Measurements from ENCODE around the gene TLR5.
"Not testable (repeated sequence)": the region's sequence is repeated elsewhere in the genome, so short reads cannot be mapped to it uniquely, and the experiment has no call there.

TLR5 gene, protein sequence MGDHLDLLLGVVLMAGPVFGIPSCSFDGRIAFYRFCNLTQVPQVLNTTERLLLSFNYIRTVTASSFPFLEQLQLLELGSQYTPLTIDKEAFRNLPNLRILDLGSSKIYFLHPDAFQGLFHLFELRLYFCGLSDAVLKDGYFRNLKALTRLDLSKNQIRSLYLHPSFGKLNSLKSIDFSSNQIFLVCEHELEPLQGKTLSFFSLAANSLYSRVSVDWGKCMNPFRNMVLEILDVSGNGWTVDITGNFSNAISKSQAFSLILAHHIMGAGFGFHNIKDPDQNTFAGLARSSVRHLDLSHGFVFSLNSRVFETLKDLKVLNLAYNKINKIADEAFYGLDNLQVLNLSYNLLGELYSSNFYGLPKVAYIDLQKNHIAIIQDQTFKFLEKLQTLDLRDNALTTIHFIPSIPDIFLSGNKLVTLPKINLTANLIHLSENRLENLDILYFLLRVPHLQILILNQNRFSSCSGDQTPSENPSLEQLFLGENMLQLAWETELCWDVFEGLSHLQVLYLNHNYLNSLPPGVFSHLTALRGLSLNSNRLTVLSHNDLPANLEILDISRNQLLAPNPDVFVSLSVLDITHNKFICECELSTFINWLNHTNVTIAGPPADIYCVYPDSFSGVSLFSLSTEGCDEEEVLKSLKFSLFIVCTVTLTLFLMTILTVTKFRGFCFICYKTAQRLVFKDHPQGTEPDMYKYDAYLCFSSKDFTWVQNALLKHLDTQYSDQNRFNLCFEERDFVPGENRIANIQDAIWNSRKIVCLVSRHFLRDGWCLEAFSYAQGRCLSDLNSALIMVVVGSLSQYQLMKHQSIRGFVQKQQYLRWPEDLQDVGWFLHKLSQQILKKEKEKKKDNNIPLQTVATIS

DNA sequence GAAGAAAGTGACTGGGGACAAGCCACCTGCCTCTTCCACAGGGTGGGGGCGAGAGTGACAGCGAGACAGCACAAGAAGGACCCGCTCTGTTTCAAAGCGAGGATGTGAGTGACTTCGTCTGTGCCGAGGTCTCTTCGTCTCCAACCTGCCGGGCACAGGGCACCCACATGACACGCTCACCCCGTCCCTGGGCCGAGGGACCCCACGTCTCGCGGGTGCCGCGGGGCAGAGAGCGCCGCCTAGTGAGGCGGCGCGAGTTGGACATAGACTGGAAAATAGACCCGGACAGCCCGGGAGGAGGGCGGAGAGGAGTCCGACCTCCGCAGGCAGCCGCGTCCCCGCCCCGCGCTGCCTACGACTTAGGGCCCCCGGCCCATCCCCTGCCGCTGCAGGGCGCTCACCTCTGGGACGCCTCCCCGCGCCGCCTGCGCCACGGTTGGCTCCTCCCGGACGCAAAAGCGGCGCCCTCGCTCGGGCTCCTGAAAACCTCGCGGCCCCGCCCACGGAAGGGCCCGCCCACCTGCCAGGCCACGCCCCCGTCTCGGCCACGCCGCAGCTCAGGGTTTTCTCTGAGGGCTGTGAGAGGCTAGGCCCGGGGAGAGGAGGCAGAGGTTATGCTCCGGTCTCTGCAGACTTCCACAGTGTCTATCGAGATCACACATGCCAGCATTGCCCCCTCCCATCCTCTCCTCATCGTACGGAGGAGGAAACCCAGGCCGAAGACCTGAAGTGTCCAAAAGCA, at the start of gene TLR5:
TSS of gene TLR5 (minus strand) at position 454 of the 742 bp plus-strand sequence. CDS start 30,217 bp downstream, outside the sequence.
- DNase-seq, result peak; percentile 77

DNA sequence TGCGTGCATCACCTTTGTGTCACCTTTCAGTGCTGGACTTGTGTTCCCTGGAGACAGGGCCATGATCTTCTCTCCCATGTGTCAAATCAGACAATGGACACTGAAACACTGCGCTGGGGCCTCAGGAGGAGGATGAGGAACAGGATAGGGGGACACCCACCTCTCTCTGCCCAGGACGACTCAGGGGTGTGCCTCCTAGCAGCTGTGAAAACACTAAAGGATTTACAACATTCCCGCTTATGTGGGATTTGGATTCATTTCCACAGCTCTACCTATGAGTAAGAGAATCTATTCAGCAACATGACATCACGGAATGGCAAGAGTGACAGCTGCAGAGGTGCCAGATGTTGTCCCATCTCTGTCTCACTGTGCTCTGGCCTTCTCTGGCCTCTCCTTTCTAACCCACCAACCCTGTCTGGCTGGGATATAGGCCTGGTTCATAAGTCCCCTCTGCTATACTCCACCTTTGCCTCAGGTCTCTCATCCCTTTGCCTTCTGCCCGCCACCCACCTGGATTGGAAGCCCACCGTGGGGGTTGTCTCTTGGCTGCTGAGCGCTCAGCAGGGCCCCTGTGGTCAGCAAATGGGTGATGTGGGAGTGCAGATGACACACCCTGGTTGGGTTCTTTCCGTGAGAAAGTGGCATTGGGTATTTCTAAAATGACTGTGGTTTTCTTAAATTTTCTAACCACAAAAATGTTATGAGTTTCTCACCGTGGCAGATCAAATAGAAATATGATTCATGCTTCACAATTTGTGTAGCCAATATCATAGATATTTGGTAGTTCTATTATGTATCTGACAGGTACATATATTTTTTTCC, 47.1 kb upstream of the TLR5 start:
- DNase-seq, result no peak

DNA sequence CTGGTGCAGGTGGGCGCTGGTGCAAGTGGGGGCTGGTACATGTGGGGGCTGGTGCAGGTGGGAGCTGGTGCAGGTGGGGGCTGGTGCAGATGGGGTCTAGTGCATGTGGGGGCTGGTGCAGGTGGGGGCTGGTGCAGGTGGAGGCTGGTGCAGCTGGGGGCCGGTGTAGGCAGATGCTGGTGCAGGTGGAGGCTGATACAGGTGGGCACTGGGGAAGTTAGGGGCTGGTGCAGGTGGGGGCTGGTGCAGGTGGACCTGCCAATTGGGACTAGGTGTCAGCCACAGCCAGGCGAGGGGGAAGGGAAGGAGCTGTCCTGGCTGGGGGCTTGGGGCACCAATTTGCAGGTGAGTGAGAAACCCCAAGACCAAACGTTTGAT, 46.5 kb upstream of the TLR5 start:
- no peak for DNase-seq

DNA sequence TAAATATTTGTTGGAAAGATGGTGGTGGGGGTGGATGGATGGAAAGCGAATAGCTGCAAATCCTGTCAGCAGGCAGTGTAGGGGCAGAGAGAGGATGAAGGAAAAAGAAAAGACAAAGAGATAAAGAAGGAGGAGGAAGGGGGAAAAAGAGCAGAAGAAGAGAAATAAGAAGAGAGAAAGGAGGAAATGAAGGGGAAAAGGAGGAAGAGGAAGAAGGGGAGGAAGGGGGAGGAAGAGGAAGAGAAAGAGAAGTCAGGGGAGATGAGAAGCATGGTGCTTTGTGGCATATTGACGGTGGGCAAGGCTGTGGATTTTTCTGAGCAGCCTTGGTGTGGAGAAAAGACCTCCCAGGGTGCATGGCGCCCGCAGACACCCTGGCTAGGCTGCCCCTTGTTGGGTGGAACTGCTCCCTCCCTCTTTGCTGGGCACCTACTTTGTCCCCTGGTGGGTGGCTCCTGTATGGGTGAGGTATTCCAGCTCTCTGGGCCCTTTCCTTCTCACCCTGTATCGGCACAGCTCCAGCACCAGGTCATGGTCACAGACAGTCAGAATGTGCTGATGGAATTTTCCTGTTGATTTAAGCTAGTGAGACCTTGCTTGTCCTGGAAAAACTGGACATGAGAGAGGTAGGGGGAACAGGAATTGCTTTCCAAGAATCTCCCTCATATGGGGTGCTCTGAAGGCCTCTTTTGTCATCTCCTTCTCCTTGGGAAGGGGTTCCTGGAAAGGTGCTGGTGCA, 45.7 kb upstream of the TLR5 start:
- DNase-seq, result no peak

DNA sequence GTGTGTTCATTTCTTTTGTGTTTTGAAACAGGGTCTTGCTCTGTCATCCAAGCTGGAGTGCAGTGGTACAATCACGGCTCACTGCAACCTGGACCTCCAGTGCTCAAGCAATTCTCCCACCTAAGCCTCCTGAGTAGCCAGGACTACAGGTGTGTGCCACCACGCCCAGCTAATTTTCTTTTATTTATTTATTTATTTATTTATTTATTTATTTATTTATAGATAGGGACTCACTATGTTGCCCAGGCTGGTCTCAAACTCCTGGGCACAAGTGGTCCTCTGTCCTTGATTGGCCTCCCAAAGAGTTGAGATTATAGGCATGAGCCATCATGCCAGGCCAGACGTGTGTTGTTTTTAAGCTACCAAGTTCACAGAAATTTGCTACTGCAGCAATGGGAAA, 43.8 kb upstream of the TLR5 start:
- no peak for DNase-seq

DNA sequence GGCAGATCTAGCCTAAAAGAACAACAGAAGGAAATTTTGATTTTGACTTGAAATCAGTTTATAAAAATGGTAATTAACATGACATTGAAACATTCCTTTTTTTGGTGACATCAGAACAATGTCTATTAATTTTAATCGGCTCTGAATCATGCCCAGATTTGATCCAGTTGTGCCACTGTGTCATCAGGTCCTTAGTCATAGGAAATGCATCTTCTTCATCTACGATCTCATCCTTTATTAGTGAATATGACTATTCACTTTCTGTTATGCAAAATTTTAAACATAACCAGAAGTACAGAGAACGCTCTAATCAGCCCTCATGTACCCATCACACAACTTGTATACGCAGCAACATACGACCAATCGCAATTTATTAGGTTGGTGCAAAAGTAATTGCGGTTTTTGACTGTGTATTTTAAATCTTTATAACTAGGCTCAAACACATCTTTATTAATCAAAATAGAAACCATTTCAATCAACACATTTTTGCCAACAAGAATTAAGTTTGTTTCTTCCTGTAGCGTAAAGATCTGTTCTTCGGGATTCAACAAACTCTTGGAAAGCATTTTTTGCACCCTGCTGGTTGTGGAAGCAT, 40.3 kb upstream of the TLR5 start:
- no peak for DNase-seq

DNA sequence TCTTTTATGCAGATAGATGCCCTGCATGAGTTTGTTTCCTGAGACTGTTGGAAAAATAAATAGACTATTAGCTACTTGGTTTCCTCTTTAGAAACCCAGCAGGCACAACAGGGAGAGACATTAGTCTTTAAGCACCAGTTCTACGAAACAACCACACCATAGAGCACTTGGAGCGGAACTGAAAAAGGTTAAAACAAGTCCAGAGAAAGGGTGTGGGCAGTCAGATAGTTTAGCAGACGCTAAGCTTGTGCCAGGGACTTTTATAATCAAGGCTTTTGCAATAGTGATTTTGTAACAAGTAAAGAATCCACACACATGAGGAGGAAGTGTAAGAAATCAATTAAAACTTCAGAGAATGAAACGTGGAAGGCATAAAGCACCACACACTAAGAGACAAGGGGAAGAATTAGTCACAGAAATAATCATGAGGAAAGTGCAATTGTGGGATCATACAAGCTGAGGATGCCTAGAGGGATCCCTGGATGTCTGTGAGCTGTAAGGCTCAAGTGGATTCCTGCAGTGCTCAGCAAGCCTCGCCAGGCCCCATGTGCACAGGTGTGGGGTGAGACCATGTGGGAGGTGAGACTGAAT, 37.8 kb upstream of the TLR5 start:
- DNase-seq, result no peak

DNA sequence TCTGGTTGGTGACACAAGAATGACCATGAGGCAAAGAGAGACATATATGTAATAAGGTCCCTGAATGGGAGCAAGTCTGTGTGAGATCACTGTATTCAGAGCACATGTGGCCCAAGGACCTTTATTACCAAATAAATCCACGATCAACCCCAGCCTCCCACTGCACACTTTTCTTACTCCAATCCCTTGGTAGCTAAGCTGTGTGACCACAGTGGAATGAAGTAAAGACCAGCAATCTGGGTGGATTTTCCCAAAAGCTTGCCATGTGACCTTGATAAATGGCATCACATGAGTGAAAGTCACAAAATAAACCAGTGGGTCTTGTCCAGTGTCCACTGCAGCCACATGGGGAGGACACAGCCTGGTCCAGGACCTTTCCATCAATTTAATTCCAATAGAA, 36.7 kb upstream of the TLR5 start:
- DNase-seq, result no peak

DNA sequence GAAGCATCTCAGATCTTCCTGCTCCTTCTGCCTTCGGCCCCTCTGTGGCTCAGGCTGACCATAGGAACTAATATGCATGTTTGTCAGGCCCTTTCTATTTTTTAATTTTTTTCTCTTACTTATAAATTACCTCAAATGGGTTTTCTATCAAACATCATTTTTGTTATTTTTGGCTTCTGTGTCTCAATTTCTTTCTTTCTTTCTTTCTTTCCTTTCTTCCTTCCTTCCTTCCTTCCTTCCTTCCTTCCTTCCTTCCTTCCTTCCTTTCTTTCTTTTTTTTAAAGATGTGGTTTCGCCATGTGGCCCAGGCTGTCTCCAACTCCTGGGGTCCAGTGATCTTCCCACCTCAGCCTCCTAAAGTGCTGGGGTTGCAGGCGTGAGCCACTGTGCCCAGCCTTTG, 36.2 kb upstream of the TLR5 start:
- DNase-seq, result no peak

DNA sequence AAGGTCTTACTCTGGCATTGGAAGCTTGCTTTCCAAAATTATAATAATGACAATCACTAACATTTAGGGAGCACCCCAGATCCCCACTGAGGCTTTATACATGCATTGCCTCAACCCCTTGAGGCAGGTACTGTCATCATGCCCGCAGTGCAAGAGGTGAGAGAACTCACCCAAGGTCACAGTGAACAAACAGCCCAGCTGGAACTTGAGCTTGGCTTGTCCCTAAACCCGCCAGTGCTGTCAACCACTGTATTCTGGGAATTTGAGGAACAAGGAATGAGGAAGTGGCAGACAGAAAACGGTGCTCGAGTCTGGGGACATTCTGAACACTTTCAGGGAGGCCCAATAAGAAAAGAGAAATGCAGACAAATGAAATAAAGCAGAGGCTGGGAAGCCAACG, 34.6 kb upstream of the TLR5 start:
- no peak for DNase-seq

DNA sequence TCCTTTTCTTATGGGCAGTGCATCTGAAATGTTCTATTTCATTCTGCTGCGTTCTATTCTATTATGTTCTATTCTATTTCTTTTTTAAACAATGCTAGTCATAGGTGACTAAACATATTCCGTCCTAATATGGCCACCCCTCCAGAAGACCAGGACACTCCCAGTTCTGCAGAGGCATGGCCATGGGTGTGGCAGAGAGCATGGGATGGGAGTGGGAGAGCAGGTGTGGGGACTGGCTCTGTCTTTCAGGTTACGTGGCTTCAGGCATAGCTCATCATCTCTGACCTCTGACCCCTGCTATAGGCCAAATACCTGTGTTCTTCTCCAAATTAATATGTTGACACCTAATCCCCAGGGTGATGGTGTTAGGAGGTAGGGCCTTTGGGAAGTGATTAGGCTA, 33.4 kb upstream of the TLR5 start:
- DNase-seq, result no peak

DNA sequence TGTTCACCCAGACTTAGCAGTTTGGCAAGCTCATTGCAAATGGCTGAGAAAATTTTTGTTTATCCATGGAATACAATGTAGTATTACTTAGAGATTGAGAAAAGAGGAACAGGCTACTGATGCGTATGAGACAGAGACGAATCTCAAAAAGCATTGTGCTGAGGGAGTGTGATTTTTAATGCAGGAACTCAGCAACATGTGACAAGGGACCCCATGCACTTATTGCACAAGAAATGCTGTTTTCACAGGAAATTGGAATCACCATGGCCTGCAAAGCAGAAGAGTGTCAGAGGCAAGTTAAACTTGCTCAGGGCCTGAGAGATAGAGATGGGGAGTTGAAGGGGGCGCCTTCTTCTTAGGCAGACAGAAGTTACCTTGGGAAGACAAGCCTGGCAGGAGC, 32.6 kb upstream of the TLR5 start:
- no peak for DNase-seq

DNA sequence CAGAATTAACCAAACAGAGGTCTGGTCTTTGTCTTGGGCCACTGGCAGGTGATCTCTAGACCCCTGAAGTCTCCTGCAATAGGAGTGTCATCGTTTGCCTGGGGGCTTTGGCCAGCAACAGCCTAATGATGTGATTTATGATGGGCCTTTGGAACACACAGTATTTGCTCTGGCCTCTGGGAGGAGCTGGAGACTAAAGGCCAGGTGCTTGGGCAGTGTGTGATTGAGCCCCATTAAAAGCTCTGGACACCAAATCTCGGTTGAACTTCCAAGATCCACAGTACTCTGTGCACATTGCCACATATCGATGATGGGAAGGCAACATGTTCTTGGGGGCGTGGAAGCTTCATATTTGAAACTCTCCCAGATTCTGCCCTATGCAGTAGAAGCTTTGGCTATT, 32.0 kb upstream of the TLR5 start:
- DNase-seq, result no peak

DNA sequence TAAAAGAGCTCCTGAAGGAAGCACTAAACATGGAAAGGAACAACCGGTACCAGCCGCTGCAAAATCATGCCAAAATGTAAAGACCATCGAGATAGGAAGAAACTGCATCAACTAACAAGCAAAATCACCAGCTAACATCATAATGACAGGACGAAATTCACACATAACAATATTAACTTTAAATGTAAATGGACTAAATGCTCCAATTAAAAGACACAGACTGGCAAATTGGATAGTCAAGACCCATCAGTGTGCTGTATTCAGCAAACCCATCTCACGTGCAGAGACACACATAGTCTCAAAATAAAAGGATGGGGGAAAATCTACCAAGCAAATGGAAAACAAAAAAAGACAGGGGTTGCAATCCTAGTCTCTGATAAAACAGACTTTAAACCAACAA, 26.4 kb upstream of the TLR5 start:
- not testable (repeated sequence) for DNase-seq

DNA sequence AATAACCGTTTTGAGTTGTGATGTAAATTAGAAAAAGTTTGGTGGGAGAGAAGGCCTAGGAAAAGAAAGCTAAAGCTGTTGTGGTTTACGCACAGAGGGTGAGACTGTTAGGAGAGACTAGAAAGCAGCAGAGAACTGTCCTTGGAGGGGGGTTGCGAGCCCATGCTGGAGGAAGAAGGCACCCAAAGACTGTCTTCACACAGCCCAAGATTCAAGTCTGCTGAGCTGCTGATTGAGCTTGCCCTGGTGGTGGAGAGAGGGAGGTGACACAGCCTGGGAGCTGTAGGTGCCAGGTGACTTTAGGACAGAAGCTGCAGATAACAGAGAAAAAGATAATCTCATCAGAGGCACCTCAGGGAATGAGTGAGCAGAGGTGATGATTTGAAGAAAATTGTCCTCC, 18.3 kb upstream of the TLR5 start:
- no peak for DNase-seq

DNA sequence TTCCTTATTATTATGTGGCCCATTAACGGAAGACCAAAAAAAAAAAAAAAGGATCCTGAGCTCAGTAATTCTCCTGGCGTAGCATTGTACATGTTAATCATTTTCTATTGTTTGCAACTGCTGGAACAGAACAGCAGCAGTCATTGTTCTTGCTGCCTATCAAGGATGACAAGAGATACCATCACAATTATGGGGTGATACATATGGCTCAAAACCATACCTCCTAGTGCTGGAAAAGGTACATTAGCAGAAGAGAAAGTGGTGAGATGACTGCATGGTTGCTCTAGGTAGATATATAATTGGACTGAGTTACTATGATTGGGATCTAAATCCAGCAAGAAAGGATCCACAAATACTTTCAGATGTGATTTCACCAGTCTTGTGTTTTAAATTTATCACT, 13.3 kb upstream of the TLR5 start:
- DNase-seq, result no peak

DNA sequence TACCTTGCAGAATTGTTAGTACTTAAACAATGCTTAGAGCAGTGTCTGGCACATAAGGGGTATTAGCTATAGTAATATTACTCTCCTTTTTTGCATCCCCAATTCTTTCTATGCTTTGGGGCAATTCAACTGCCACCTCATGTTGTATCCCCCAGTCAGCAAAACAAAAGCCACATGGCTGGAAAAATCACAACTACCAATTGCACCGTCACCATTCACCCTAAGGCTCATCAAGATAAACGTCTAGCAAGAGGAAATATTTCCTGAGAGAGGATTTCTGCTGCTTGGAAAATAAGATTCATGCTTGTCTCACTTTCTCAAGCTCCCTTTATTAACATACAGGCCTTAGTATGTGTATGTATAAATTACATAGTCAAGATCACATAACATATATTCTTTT, 12.1 kb upstream of the TLR5 start:
- no peak for DNase-seq

DNA sequence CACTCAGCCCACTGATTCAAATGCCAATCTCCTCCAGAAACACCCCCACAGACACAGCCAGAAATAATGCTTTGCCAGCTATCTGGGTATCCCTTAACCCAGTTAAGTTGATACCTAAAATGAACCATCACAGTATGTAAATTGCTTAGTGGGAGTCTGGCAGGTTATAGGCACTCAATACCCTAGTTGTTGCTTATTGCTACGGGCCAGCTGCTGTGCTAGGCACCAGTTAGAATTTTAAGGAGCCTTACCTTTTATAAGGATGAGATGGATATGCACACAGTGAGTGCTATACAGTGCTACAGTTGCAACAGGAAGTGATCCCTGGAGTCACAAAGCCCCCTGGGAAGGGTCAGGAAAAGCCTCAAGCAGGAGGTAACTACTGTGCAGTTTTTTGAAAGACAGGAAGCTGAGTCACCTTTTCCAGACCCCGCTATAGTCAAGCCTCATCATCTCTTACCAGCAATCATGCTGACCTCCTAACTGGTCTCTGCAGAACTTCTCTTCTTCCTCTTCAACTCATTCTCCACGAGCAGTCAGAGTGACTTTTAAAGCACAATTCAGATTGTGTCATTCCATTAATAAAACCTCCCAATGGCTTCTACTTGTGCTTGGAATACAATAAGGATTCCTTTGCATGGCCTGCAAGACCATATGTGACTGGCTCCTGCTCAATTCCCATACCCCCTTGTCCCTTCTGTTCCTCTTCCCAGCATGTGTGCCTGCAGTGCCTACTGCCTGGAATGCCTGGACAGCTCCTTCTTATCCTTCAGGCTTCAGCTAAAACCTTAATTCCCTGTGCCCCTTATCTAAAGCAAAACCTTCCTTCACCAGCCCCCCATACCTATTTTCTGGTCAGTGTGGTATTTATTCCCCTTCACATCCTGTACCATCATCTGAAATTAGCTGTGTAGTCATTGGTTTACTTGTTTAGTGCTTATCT, 10.4 kb upstream of the TLR5 start:
- no peak for DNase-seq

DNA sequence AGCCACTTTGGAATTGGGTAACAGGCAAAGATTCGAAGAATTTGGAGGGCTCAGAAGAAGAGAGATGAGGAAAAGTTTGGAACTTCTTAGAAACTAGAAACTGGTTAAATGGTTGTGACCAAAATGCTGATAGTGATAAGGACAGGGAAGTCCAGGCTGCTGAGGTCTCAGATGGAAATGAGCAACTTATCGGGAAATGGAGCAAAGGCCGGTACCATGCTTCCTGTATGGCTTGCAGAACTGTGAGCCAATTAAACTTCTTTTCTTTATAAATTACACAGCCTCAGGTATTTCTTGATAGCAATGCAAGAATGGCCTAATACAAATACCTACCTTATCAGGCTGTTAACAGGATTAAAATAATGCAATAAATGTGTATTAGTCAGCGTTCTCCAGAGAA, 9.4 kb upstream of the TLR5 start:
- DNase-seq, result no peak

DNA sequence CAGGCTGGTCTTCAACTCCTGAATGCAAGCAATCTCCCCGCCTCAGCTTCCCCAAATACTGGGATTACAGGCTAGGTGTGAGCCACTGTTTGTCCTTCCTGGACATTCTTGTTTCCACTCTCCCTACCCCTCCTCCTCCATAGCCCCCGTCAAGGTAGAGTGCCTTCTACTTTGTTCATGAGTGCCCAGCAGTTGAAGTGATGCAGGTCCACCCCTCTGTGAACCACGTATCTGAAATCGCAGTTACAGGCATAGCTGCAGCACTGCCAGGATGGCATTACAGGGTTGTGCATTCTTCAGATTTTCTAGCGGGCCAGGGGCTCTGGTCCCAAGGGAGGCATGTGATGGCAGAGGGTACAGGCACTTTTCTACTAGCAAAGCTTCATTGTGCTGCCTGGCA, 7.4 kb upstream of the TLR5 start:
- DNase-seq, result no peak

All from NCI-H1092 treated with DMSO at 0.1 percent for 48 hours (cell line).